ENCODE data around the gene ANKRD9. TPM values are rescaled to one million over a fixed set of nuclear protein-coding genes. Genes with fewer than 3 reads are reported as not detected.

The ANKRD9 gene
- total and polyA plus RNA-seq, 10 of the 15 experiments (the other 5 are each of a cell fraction or from before 2014, with no cell fraction given) = 0.03 to 3.6 (median 0.49) TPM

DNA sequence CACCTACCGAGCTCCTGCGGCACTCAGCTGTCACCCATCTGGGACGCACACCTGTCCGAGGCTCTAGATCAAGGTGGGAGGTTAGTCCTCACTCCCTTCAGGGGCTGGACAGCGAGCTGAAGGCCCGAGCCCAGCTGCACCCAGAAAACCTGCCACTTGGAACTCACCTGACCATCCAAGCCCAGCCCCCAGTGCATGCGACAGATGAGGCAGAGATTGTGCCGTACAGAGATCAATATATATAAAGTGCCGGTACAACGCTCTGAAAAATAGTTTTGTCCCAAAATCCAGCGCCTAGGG is 3.0 kb downstream of the ANKRD9 start (continued):
- TF ChIP-seq BACH1 (IDR thresholded peaks at IDR 0.05; ENCODE audit: borderline replicate concordance) (no peak), KLF5 (IDR thresholded peaks at IDR 0.05; ENCODE audit: partially characterized antibody) (no peak)

DNA sequence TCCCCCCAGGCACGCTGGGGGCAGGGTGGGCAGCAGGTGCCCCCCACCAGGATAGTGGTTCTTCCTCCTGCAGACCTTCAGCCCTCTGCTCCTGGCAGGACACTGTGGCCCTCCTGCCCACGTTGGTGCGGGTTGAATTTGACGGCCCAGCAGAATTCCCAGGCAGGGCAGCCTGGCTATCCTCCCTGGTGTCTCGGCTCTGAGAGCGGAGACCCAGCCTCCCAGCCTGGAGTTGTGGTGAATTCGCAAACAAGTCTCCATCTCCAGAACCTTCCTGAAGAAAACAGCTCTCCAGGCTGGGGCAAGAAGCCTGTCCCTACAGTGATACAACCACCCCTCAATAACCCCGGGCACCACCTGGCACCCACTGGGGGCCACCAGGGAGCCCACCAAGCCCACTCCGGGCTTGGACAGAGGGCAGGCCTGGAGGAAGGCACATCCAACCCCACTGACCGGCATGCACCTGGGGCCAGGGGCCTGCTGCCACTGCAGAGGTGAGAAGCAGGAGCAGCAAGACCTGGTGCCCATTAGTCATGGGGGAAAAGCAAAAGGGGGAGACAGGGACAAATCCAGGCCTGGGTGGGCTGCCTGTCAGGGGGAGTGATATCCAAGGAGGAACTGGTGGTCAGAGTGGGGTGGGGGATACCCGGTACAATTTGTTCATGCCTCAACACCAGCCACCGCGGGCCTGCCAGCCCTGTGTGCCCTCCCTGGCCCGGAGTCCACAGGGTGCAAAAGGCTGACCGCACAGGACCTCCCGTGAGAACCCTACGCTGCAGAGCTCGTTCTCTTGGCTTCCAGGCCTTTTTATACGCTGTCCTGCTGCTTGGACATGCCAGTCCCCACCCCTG is 3.6 kb downstream of the ANKRD9 start:
- ATAC-seq = no peak
- no peak overlapping the region for H3K4me3 ChIP-seq
- no peak overlapping the region for H2AFZ ChIP-seq (ENCODE audit: control insufficient read depth, low read depth, low read length)
- no peak for DNase-seq (ENCODE audit: low read depth, low spot score)
- no peaks in the 10 kb centered on the region for H3K79me2 ChIP-seq (ENCODE audit: control insufficient read depth, insufficient read depth, low read length)
- peaks cover 9% of the 10 kb centered on the region for H3K4me1 ChIP-seq (ENCODE audit: control insufficient read depth, insufficient read depth, low read length)
- 79% methylated on average over 18 of the region's 19 CpGs for WGBS (ENCODE audit: insufficient coverage, insufficient replicate concordance, low lambda C conversion rate, missing lambda C conversion rate)
- BruUV-seq (replicated peaks) = no TSS peak
- no peaks in the 10 kb centered on the region for H3K36me3 ChIP-seq (ENCODE audit: control insufficient read depth in 2 of 2, insufficient read depth in 2 of 2, low read length in 1 of 2)
- no peak overlapping the region for H3K9ac ChIP-seq (ENCODE audit: control insufficient read depth, insufficient read depth, low read length)
- H3K4me2 ChIP-seq (ENCODE audit: control insufficient read depth, insufficient read depth) = no peak overlapping the region
- H3K27me3 ChIP-seq (replicated peaks in 1 of 2; ENCODE audit: control insufficient read depth in 2 of 2, insufficient read depth in 2 of 2, low read length in 1 of 2) = no peaks in the 10 kb centered on the region
- ChIA-PET POLR2A (no interaction called here), RAD21 (ENCODE audit: unreplicated experiment) (no interaction called here), CTCF (no interaction called here), SMC1A (ENCODE audit: uncharacterized antibody, unreplicated experiment) (no interaction called here)
- no peaks in the 10 kb centered on the region for H3K9me3 ChIP-seq (replicated peaks; ENCODE audit: control insufficient read depth, insufficient read depth, low read length)
- intact Hi-C loops (cut with micrococcal nuclease; ENCODE audit: unreplicated experiment) (no loop called here), in situ Hi-C loops (cut with MboI) (no loop called here)
- FAIRE-seq = no peak
- H4K20me1 ChIP-seq (ENCODE audit: control insufficient read depth, insufficient read depth) = no peaks in the 10 kb centered on the region
- TF ChIP-seq STAT3 (IDR thresholded peaks at IDR 0.05; ENCODE audit: low read depth, low read length) = no peak
- TF ChIP-seq NFIC (IDR thresholded peaks at IDR 0.05; ENCODE audit: low read depth, low read length) = no peak
- TF ChIP-seq NRF1 (conservative IDR thresholded peaks at IDR 0.05; ENCODE audit: low read depth, low read length) = no peak
- no peak for TF ChIP-seq RBBP5 (conservative IDR thresholded peaks at IDR 0.05)
- TF ChIP-seq, protein P1, sequence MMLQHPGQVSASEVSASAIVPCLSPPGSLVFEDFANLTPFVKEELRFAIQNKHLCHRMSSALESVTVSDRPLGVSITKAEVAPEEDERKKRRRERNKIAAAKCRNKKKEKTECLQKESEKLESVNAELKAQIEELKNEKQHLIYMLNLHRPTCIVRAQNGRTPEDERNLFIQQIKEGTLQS (IDR thresholded peaks at IDR 0.05; ENCODE audit: borderline replicate concordance, extremely low read depth, low read depth, low read length) = no peak
- TF ChIP-seq CBFB (IDR thresholded peaks at IDR 0.05; ENCODE audit: low read depth) = no peak
- TF ChIP-seq HDAC2 (IDR thresholded peaks at IDR 0.05) = no peak
- H3K27ac ChIP-seq (ENCODE audit: control insufficient read depth, insufficient read depth) = no peak overlapping the region

Measured in GM12878 (cell line).